ENCODE results near the gene CDT1. TPM values are rescaled to one million over a fixed set of nuclear protein-coding genes. Genes with fewer than 3 reads are reported as not detected.

CDT1 gene
- total RNA-seq, 1 experiment from 2014 or later: 97.7 TPM

GRCh38 chr16:88830783-88831182 is 27.2 kb downstream of the CDT1 start:
- H3K4me3 Mint-ChIP-seq (ENCODE audit: unreplicated experiment): no peak overlapping the region

GRCh38 chr16:88831838-88832237 is 28.2 kb downstream of the CDT1 start:
- ChIA-PET CTCF (no interaction called here), POLR2A (no interaction called here)
- H3K4me3 ChIP-seq (ENCODE audit: low read depth, low read length): no peak overlapping the region
- Mint-ChIP-seq H3K27ac (ENCODE audit: unreplicated experiment) (no peak overlapping the region), H3K9me3 (ENCODE audit: unreplicated experiment) (no peaks in the 10 kb centered on the region), H3K36me3 (ENCODE audit: insufficient read depth, unreplicated experiment) (peaks cover 6% of the 10 kb centered on the region), H3K4me3 (ENCODE audit: unreplicated experiment) (no peak overlapping the region), H3K4me1 (ENCODE audit: low read depth, unreplicated experiment) (no peaks in the 10 kb centered on the region), H3K27me3 (ENCODE audit: insufficient read depth, unreplicated experiment) (no peaks in the 10 kb centered on the region)
- TF ChIP-seq CTCF (IDR thresholded peaks at IDR 0.05; ENCODE audit: insufficient read depth in 1 of 2, low read depth in 1 of 2, low read length in 1 of 2, severe bottlenecking in 1 of 2, unreplicated experiment in 1 of 2): no peak
- DNase-seq: peak in 1 of 2 experiments; percentile 39
- H3K27me3 ChIP-seq (replicated peaks; ENCODE audit: control insufficient read depth, insufficient read depth, low read length): no peaks in the 10 kb centered on the region
- no peaks in the 10 kb centered on the region; the same call in 1 of the 2 replicates for H3K36me3 ChIP-seq (ENCODE audit: control insufficient read depth, insufficient read depth, low read length)
- no peaks in the 10 kb centered on the region for H3K9me3 ChIP-seq
- H3K4me1 ChIP-seq: no peaks in the 10 kb centered on the region
- intact Hi-C loops (cut with micrococcal nuclease; ENCODE audit: unreplicated experiment): no loop called here
- no TSS peak for BruUV-seq (replicated peaks)

More at GRCh38 chr16:88830783-88831182, 27.2 kb downstream of the CDT1 start:
- no TSS peak for BruUV-seq (replicated peaks)
- Histone ChIP-seq H3K9me3 (no peaks in the 10 kb centered on the region), H3K27me3 (replicated peaks; ENCODE audit: control insufficient read depth, insufficient read depth, low read length) (no peaks in the 10 kb centered on the region), H3K4me3 (ENCODE audit: low read depth, low read length) (no peak overlapping the region), H3K36me3 (ENCODE audit: control insufficient read depth, insufficient read depth, low read length) (no peaks in the 10 kb centered on the region; the same call in 1 of the 2 replicates), H3K4me1 (no peaks in the 10 kb centered on the region)
- Mint-ChIP-seq H3K4me1 (ENCODE audit: low read depth, unreplicated experiment) (no peaks in the 10 kb centered on the region), H3K27ac (ENCODE audit: unreplicated experiment) (no peak overlapping the region), H3K36me3 (ENCODE audit: insufficient read depth, unreplicated experiment) (peaks cover 9% of the 10 kb centered on the region), H3K9me3 (ENCODE audit: unreplicated experiment) (no peaks in the 10 kb centered on the region), H3K27me3 (ENCODE audit: insufficient read depth, unreplicated experiment) (no peaks in the 10 kb centered on the region)
- POLR2A ChIA-PET: no interaction called here
- no peak for TF ChIP-seq CTCF (IDR thresholded peaks at IDR 0.05; ENCODE audit: insufficient read depth in 1 of 2, low read depth in 1 of 2, low read length in 1 of 2, severe bottlenecking in 1 of 2, unreplicated experiment in 1 of 2)
- intact Hi-C loops (cut with micrococcal nuclease; ENCODE audit: unreplicated experiment): no loop called here
- DNase-seq: no peak
- CTCF ChIA-PET: interaction anchor here (0.8 kb wide), 1 partner anchor 93 kb away, joined by 4 read pairs; no protein-coding TSS in a partner anchor

- no peaks in the 10 kb centered on the region for H3K4me1 ChIP-seq
- H3K4me3 Mint-ChIP-seq (ENCODE audit: unreplicated experiment): no peak overlapping the region
- no peak for DNase-seq
- no peaks in the 10 kb centered on the region; the same call in 1 of the 2 replicates for H3K36me3 ChIP-seq (ENCODE audit: control insufficient read depth, insufficient read depth, low read length)
- no peak overlapping the region for H3K27ac Mint-ChIP-seq (ENCODE audit: unreplicated experiment)
- no peak for TF ChIP-seq CTCF (IDR thresholded peaks at IDR 0.05; ENCODE audit: insufficient read depth in 1 of 2, low read depth in 1 of 2, low read length in 1 of 2, severe bottlenecking in 1 of 2, unreplicated experiment in 1 of 2)
- H3K4me1 Mint-ChIP-seq (ENCODE audit: low read depth, unreplicated experiment): no peaks in the 10 kb centered on the region
- intact Hi-C loops (cut with micrococcal nuclease; ENCODE audit: unreplicated experiment): no loop called here
- H3K27me3 ChIP-seq (replicated peaks; ENCODE audit: control insufficient read depth, insufficient read depth, low read length): no peaks in the 10 kb centered on the region
- POLR2A ChIA-PET: no interaction called here
- H3K4me3 ChIP-seq (ENCODE audit: low read depth, low read length): no peak overlapping the region
- no peaks in the 10 kb centered on the region for H3K27me3 Mint-ChIP-seq (ENCODE audit: insufficient read depth, unreplicated experiment)
- H3K36me3 Mint-ChIP-seq (ENCODE audit: insufficient read depth, unreplicated experiment): peaks cover 6% of the 10 kb centered on the region
- no peaks in the 10 kb centered on the region for H3K9me3 ChIP-seq
- no TSS peak for BruUV-seq (replicated peaks)
- CTCF ChIA-PET: interaction anchor here (1.0 kb wide), 1 partner anchor 24 kb away, joined by 4 read pairs; no protein-coding TSS in a partner anchor
- H3K9me3 Mint-ChIP-seq (ENCODE audit: unreplicated experiment): no peaks in the 10 kb centered on the region
These were observed 29.5 kb downstream of the CDT1 start for GRCh38 chr16:88833086-88833485.
